Adrenal gland (tissue), 5 donors: ENCODE data around the gene RNF43.

Experiments used
- POLR2A ChIP-seq, 2 donors: fragments of 450-650 bp; IDR thresholded peaks; one replicate each; pipeline ENCODE4 v1.6.1; 2017; ENCODE audit warnings: antibody characterized with exemption in 2 of 2, mild to moderate bottlenecking in 2 of 2, moderate library complexity in 1 of 2
- TF ChIP-seq, protein P1 (sequence below), 6 experiments: fragments of 450-650 bp in 4 of 6; fragments of 200-600 bp in 2 of 6; sonication (generic) in 1 of 6; IDR thresholded peaks; 1 replicate in 5 of 6; 2 replicates in 1 of 6; pipeline versions ENCODE4 v1.5.1 to v1.8.0; 2016 to 2021; ENCODE audit warnings: antibody characterized with exemption in 6 of 6, mild to moderate bottlenecking in 2 of 6, moderate library complexity in 1 of 6
- donor health status: DM: no; HTN: no; CAD: no.

DNA sequence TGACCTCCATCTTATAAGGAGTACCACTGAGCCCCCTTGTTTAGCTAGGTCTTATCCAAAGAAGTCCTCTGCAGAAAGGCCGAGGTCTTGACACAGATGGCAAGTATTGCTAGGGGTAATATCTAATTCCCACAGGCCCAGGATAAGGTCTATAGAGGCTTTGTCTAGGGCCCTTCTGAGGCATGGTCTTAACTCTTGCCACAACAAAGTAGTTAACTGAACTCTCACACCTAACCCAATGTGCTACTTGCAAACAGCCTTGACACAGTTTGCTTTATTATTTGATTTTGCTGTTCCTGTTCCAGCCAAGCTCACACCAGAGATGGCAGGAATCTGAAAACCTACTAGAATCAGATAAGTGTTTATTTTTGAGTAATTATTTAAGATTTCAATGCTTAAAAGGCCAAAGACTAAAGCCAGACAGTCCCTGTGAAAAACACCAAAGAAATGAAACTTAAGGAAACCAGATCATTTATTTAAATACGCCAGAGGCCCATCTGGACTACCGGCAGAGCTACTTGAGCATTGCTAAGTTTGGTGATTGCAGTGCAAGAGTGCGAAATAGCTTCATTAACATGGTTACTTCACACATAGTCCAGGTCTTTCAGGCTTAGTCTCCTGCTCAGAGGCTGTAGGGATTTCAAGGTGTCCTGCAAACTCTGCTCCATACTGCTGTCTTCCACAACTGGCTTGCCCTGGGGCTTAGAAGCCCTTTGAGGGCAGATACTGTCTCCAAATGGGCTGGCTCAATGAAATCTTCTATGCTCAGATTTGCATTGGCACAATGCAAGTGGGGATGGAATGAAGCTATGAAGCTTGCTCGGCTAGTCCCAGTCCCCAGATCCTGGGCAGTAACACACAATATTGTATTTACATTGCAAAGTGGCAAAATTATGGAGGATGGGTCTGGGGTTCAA is 36.9 kb downstream of the RNF43 start:
- TF ChIP-seq, protein P1, sequence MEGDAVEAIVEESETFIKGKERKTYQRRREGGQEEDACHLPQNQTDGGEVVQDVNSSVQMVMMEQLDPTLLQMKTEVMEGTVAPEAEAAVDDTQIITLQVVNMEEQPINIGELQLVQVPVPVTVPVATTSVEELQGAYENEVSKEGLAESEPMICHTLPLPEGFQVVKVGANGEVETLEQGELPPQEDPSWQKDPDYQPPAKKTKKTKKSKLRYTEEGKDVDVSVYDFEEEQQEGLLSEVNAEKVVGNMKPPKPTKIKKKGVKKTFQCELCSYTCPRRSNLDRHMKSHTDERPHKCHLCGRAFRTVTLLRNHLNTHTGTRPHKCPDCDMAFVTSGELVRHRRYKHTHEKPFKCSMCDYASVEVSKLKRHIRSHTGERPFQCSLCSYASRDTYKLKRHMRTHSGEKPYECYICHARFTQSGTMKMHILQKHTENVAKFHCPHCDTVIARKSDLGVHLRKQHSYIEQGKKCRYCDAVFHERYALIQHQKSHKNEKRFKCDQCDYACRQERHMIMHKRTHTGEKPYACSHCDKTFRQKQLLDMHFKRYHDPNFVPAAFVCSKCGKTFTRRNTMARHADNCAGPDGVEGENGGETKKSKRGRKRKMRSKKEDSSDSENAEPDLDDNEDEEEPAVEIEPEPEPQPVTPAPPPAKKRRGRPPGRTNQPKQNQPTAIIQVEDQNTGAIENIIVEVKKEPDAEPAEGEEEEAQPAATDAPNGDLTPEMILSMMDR (IDR thresholded peaks at IDR 0.05), result no peak
- no peak for TF ChIP-seq POLR2A (IDR thresholded peaks at IDR 0.05)
